Activated naive CD4-positive, alpha-beta T cell treated with anti-CD3 and anti-CD28 coated beads, Interleukin-2, amount 50 U/mL, for 16 hours (primary cell): Measurements from ENCODE around the gene TSNAXIP1.

Experiments
- DNase-seq: peaks from one replicate; pipeline ENCODE4 v3.0.0-alpha.2; 2020

The TSNAXIP1 gene

GRCh38 chr16:67782567-67783352, 23.9 kb upstream of the TSNAXIP1 start:
- no peak for DNase-seq

DNA sequence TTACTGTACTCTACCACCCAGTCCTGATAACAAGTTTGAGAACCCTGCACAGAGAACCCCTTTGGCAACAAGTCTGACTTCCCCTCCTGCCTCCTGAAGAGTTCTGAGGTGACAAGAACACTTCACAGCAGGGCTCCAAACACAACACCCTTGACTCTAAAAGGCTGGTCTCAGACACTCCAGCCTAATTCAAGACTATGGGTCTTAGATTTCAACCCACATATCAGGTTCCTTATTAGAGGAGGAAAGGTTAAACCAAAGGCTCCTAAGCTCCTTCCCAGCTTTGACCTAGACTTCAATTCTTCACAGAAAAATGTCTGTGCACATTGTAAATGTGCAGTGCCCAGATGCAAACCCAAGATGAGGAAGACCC, 23.4 kb upstream of the TSNAXIP1 start:
- no peak for DNase-seq

DNA sequence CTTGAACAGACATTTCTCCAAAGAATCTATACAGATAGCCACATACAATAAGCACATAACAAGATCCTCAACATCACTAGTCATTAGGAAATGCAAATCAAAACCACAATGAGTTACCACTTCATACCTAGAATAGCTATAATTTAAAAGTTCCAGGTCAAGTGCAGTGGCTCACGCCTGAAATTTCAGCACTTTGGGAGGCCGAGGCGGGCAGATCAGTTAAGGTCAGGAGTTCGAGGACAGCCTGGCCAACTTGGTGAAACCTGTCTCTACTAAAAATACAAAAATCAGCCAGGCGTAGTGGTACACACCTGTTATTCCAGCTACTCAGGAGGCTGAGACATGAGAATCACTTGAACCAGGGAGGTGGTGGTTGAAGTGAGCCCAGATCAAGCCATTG, 20.2 kb upstream of the TSNAXIP1 start:
- DNase-seq, result no peak

DNA sequence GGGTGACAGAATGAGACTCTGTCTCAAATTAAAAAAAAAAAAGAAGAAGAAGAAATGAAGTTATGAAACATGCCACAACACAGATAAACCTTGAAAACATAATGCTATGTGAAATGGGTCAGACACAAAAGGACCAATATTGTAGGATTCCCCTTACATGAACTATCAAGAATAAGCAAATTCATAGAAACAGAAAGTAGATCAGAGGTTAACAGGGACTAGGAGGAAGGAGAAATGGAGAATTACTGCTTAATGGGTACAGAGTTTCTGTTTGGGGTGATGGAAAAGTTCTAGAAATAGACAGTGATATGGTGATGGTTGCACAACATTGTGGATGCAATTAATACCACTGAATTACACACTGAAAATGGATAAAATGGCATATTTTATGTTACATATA, 16.6 kb upstream of the TSNAXIP1 start:
- DNase-seq, result no peak

DNA sequence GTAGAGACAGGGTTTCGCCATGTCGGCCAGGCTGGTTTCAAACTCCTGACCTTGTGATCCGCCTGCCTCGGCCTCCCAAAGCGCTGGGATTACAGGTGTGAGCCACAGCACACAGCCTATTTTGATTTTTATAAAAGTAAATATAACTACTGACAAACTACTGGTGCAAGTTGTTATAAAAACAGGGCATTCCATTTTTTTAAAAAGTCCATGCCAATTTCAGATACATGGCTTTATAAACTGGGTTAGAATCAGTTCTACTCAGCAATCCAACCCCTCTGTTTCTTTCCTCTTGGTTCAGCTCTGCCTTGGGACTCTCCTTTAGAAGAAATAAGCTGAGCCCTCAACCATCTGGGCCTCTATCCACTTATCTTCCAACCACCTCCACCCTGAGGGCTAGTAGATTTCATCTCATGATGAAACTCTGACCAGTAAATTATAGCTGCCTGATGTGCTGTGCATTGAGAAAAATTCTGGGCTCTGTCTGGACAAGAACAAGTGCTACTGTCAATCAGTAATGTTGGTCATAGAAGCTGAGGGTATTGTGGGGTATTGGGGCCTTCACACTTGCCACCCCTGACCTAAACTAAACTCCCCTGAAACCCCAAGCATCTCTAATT, 10.5 kb upstream of the TSNAXIP1 start:
- DNase-seq, result no peak

GRCh38 chr16:67800338-67800926, 6.3 kb upstream of the TSNAXIP1 start:
- no peak for DNase-seq

DNA sequence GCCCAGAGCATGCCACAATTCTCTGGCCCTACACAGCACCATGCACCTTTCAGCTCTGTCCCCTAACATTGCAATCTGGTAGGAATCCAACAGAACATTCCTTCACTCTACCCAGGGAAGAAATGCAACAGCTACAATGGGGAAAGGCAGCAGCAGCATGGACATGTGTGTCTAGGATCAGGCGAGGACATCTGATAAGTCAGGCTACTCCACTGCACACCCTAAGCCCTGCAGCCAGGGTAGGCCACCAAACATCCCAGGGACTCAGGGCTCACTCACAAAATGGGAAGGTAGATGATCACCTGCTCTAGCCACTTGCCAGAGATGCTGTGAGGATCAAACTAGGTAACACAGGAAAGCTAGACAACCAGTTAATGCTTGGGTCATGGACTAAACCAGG, 5.4 kb upstream of the TSNAXIP1 start:
- no peak for DNase-seq

DNA sequence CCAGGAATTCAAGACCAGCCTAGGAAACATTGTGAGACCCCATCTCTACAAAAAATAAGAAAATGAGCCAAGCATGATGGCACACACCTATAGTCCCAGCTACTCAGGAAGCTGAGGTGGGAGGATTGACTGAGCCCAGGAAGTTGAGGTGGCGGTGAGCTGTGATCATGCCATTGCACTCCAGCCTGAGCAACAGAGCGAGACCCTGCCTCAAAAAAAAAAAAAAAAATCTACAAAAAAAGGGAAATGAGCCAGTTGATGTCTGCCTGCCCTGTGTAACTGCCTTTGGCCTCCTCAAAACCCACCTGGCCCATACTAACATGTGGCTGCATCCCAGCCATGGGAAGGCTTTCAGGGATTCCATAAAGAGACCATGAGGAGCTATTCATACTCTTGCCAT, 4.8 kb upstream of the TSNAXIP1 start:
- DNase-seq, result no peak

DNA sequence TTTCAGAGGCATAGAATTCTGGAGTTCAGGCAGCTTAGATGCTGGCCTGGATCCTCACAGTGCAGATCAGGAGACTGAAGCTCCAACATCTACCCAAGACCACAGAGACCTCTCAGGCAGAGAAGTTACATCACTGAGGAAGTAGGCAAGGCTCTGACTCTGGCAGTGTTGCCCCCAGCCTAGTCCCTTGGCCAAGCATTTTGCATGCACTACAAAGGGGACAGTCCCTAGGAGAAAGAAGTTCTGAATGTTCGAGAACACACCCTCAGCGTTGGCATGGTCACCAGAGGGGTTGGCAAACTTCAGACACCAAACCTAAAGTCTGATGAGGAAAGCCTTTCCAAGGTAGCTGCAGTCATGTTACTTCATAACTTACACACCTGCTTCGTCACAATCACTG, 2.8 kb upstream of the TSNAXIP1 start:
- DNase-seq, result no peak

DNA sequence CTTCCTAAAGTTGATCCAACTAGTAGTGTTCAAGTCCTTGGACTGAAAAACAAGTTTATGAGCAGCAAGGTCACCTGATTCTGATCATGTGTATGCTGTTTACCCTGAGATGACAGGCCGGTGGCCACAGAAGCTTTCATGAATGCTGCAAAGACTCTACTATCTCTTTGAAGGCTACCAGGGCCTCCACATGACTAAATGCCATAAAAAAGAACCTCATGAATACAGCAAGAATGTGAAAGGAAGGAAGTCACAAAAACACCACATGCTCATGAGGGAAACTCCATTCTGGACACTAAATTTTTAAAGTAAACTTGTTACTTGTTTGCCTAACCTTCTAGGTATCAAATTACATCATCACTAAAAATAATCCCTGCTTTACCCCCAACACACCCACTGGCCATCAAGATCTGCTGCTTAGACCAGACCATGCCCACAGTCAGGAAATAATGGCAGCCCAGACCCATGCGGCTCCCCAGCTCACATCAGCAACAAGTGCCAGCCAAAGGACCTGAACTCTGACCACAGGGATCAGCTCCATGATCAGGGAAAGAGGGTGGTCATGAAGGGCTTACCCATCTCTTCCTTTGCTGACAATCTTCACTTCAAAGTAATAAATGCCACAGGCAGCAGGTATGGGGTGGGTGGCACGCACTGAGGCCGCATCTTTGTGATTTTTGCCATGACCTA, 1.7 kb upstream of the TSNAXIP1 start:
- no peak for DNase-seq

DNA sequence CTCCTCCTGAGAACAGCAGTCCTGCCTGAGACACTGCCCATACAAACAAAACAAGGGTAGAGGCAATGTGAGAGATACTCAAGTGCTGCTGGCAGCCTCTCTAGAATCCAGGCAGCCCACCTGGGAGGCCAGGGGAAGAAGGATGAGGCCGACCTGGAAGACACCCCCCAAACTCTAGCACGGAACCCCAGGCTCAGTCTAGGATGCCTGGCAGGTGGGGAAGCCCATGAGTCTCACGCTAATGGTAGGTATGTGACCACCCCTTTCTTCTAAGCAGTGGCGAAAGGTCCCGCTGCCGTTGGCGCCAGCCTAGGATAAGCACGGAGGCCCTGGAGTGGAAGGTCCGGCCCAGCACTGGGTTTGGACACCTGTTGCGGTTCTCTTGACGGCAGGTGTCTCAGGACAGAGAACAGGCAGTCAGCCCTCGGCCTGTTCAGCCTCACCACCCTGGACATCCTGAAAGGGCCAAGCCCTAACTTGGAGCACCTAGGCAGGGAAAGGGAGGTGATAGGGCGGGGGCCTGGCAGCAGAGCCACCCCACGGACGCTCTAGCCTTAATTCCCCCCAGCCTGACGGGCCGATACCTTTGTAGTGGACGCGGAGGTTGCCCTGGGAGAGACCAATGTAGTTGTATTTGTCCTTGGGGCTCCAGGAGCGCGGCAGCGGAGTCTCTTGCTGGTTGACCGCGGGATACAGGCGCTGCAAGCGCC, 816 bp upstream of the TSNAXIP1 start:
- no peak for DNase-seq

DNA sequence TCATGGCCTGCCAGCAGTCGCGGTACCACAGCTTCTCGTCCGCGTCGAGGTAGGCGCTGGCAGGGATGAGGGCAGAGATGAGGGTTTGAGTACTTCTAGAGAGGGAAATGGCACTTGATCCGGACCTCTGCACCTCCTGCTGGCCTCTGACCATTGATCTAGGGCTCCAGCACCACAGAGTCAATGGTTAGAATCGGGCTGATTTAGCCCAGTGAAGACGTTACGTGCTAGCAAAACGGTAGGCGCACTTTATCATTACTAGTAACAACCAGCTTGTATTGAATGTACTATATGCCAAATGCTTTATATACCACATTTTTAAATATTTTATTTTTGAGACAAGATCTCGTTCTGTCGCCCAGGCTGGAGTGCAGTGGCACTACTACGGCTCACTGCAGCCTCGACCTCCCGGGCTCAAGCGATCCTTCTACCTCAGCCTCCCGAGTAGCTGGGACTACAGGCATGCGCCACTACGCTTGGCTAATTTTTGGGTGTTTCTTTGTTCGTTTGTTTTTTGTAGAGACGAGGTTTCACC, 526 bp downstream of the TSNAXIP1 start:
- DNase-seq, result no peak

DNA sequence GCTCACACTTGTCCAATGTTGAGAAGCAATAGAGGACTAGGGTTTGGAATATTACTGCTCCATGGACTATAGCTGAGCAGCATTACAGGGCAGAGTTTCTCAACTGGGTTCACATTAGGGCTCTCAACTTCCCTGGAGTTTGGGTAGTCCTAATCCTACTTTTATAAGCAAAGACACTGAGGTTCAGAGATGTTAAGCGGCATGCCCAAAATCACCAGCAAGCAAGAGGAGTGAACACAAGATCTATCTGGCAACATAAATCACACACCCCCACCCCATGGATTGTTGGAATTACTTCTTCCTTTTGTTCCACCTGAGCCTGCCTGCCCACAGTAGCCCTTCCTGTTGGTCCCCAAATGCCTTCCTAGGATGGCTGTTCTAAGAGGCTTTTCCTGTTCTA, 5.2 kb downstream of the TSNAXIP1 start:
- DNase-seq, result no peak

GRCh38 chr16:67814567-67814966, 7.9 kb downstream of the TSNAXIP1 start:
- no peak for DNase-seq

DNA sequence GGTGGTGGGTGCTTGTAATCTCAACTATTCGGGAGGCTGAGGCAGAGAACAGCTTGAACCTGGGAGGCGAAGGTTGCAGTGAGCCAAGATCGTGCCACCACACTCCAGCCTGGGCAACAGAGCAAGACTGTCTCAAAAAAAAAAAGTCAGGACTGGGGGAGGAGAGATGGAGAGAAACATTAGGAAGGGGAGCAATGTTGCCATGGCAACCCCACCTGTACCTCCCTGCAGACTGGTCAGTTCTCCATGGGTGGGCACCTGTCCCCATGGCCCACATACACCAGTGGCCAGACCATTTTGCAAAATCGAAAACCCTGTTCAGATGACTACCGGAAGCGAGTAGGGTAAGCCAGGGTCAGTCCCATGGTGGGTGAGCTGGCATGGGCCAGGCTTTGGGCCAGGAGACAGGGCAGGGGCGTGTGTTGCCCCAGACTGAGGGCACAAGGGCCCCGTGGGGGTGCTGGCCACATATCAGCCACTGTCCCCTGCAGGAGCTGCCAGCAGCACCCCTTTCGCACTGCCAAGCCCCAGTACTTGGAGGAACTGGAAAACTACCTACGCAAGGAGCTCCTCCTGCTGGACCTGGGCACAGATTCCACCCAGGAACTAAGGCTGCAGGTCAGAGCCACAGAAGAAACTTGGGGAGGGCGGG, 14.0 kb downstream of the TSNAXIP1 start:
- DNase-seq, result no peak

DNA sequence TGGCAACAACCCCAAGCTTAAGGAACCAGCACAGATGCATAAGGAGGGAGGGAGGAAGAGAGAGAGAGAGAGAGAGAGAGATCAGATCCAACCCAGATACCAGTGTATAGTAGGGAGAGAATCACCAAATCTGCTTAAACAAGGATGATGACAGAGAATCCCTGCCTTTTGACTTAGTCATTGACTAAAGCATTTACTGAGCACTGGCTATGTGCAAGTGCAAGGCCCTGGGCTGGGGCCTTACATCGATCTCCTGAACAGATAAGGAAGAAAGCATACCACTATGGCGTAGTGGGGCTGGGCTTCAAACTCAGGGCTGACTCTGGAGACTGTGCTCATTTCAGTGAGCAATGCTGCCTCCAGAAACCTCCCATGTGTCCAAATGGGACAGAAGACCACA, 15.8 kb downstream of the TSNAXIP1 start:
- no peak for DNase-seq

- no peak for DNase-seq
Measured at GRCh38 chr16:67825119-67825518, 18.4 kb downstream of the TSNAXIP1 start.

- no peak for DNase-seq
Measured at GRCh38 chr16:67825906-67826305, 19.2 kb downstream of the TSNAXIP1 start.

DNA sequence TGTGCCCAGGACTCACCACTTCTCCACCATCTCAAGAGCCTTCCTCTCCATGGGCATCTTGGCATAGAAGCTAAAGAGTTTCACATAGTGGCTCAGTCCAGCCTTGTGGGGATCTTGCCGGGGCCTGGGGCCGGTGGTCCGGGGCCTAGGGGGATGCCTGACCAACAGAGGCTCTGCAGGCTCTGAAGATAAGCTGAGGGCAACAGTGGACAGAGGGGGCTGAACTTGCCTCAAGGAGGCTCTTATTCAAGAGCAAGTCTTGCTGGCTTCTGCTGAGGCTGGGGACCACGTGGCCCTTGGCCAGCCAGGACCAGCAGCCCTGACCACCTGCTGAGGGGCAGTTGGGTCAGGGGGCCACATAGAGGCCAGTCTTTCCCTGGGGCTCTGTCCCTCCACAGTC, 22.0 kb downstream of the TSNAXIP1 start:
- no peak for DNase-seq

GRCh38 chr16:67833030-67833414, 26.3 kb downstream of the TSNAXIP1 start:
- DNase-seq, result no peak

- DNase-seq, result peak; percentile 92
Measured at GRCh38 chr16:67833415-67834241, 26.9 kb downstream of the TSNAXIP1 start.

- DNase-seq, result no peak
Measured at GRCh38 chr16:67834242-67834614, 27.5 kb downstream of the TSNAXIP1 start.
